ENCODE data around the gene HERC2. TPM values are rescaled to one million over a fixed set of nuclear protein-coding genes. Genes with fewer than 3 reads are reported as not detected.
"Not testable (repeated sequence)": the region's sequence is repeated elsewhere in the genome, so short reads cannot be mapped to it uniquely, and the experiment has no call there.

Gene HERC2
- total and polyA plus RNA-seq, 2 of the 13 experiments (the other 11 are each of a cell fraction or from before 2014, with no cell fraction given), result 17.6 to 24.8 TPM

DNA sequence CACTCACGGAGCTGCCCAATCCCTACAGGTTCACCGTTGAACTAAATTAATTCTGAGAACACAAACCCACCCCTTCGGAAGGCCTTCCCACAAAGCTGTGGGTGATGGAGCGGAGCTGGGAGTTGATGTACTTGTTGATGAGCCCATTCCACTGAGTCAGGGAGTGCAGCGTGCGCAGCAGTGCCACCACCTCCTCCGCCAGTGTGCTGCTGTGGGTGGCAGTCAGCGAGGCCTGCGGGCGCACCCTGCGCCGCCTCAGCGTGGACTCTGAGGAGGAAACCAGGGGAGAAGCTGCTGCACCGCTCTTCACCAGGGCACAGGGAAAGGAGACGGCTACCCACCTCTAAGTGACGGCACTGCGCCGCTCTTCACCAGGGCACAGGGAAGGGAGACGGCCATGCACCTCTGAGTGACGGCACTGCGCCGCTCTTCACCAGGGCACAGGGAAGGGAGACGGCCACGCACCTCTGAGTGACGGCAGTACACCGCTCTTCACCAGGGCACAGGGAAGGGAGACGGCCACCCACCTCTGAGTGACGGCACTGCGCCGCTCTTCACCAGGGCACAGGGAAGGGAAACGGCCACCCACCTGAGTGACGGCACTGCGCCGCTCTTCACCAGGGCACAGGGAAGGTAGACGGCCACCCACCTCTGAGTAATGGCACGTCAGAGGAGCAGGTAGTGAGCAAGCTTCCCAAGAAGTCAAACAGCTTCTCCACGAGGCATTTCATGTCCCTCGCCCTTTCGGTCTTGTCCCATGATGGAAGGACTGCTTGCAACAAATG is 107.8 kb downstream of the HERC2 start:
- H3K9me3 ChIP-seq (ENCODE audit: low read length); H3K4me2 ChIP-seq (ENCODE audit: low read depth, low read length); FAIRE-seq; H2AFZ ChIP-seq (ENCODE audit: low read length); H3K27me3 ChIP-seq (ENCODE audit: control insufficient read depth in 1 of 2, insufficient read depth in 2 of 2, low read length in 2 of 2); BruUV-seq (replicated peaks); DNase-seq (ENCODE audit: low spot score); H3K9ac ChIP-seq (ENCODE audit: insufficient read depth, low read depth, low read length); CTCF ChIA-PET (ENCODE audit: low intra/inter-chr PET ratio, low total read pairs); POLR2A ChIA-PET; H3K79me2 ChIP-seq (ENCODE audit: insufficient read depth, low read length); H3K4me3 ChIP-seq (replicated peaks in 1 of 3; ENCODE audit: insufficient read depth in 1 of 3, low read depth in 2 of 3, low read length in 3 of 3); ATAC-seq; intact Hi-C loops (cut with micrococcal nuclease; ENCODE audit: unreplicated experiment); H3K4me1 ChIP-seq (ENCODE audit: insufficient read depth, low read length); H3K27ac ChIP-seq (ENCODE audit: extremely low read length, insufficient read depth, low read length); H3K36me3 ChIP-seq (replicated peaks in 1 of 2; ENCODE audit: control insufficient read depth in 1 of 2, insufficient read depth in 2 of 2, low read length in 2 of 2); in situ Hi-C loops (cut with HindIII; ENCODE audit: extremely low pct_ligation_motif_present, low pct_unique_long_range_greater_than_20kb); H4K20me1 ChIP-seq (ENCODE audit: insufficient read depth, low read length): not testable (repeated sequence)
- WGBS (ENCODE audit: low lambda C conversion rate), result 99% methylated on average over 38 of the region's 39 CpGs

DNA sequence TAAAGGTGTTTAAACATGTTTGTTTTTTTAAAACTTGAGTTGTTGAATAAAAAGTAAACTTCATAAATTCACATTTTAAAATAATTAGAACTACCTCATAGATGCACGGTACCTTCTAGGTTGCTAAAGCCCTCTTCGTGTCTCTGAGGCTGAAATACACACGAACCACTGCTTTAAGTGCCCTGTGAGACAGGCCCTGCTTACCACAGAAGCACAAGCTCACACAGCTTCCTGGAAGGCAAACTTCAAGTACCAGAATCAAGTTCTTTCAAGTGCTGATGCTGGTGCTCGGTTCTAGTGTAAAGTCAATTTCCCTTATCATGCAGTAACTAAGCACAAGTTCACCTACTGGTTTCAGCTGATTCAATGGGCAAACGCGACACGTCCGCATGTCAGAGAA is 108.6 kb downstream of the HERC2 start:
- H3K36me3 ChIP-seq (replicated peaks in 1 of 2; ENCODE audit: control insufficient read depth in 1 of 2, insufficient read depth in 2 of 2, low read length in 2 of 2); H3K79me2 ChIP-seq (ENCODE audit: insufficient read depth, low read length); H2AFZ ChIP-seq (ENCODE audit: low read length); POLR2A ChIA-PET; H3K9ac ChIP-seq (ENCODE audit: insufficient read depth, low read depth, low read length); H3K27ac ChIP-seq (ENCODE audit: extremely low read length, insufficient read depth, low read length); DNase-seq (ENCODE audit: low spot score); H3K4me2 ChIP-seq (ENCODE audit: low read depth, low read length); intact Hi-C loops (cut with micrococcal nuclease; ENCODE audit: unreplicated experiment); BruUV-seq (replicated peaks); H3K27me3 ChIP-seq (ENCODE audit: control insufficient read depth in 1 of 2, insufficient read depth in 2 of 2, low read length in 2 of 2); ATAC-seq; H4K20me1 ChIP-seq (ENCODE audit: insufficient read depth, low read length); FAIRE-seq; H3K4me1 ChIP-seq (ENCODE audit: insufficient read depth, low read length); CTCF ChIA-PET (ENCODE audit: low intra/inter-chr PET ratio, low total read pairs); H3K9me3 ChIP-seq (ENCODE audit: low read length); H3K4me3 ChIP-seq (replicated peaks in 1 of 3; ENCODE audit: insufficient read depth in 1 of 3, low read depth in 2 of 3, low read length in 3 of 3); in situ Hi-C loops (cut with HindIII; ENCODE audit: extremely low pct_ligation_motif_present, low pct_unique_long_range_greater_than_20kb): not testable (repeated sequence)
- 97% methylated on average over 5 of the region's 8 CpGs for WGBS (ENCODE audit: low lambda C conversion rate)

DNA sequence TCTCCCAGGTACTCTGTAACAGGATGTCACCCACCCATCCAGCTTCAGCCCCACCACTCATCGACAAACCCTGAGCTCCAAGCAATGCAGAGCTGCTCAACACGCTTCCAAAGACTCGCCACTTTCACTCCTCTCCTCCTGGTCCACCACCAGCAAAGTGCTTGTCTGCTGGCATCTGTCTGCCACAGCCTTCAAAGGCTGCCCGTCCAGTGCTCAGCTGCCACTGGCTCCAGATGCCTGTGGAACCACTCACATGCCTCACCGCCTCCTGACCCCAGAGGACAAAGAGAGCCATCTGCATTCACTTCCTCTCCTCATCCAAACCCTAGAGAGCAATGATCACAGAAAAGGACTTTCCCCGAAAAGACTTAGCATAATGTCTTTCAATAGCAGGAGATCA is 113.4 kb downstream of the HERC2 start:
- POLR2A ChIA-PET, result no interaction called here
- Histone ChIP-seq H4K20me1 (ENCODE audit: insufficient read depth, low read length) (no peaks in the 10 kb centered on the region), H3K36me3 (replicated peaks in 1 of 2; ENCODE audit: control insufficient read depth in 1 of 2, insufficient read depth in 2 of 2, low read length in 2 of 2) (no peaks in the 10 kb centered on the region), H3K4me2 (ENCODE audit: low read depth, low read length) (no peak overlapping the region), H3K27ac (ENCODE audit: extremely low read length, insufficient read depth, low read length) (no peak overlapping the region), H3K9ac (ENCODE audit: insufficient read depth, low read depth, low read length) (no peak overlapping the region), H3K27me3 (ENCODE audit: control insufficient read depth in 1 of 2, insufficient read depth in 2 of 2, low read length in 2 of 2) (no peaks in the 10 kb centered on the region), H3K4me1 (ENCODE audit: insufficient read depth, low read length) (no peaks in the 10 kb centered on the region), H2AFZ (ENCODE audit: low read length) (no peak overlapping the region), H3K79me2 (ENCODE audit: insufficient read depth, low read length) (no peaks in the 10 kb centered on the region), H3K9me3 (ENCODE audit: low read length) (no peaks in the 10 kb centered on the region), H3K4me3 (replicated peaks in 1 of 3; ENCODE audit: insufficient read depth in 1 of 3, low read depth in 2 of 3, low read length in 3 of 3) (no peak overlapping the region)
- no peak for DNase-seq (ENCODE audit: low spot score)
- in situ Hi-C loops (cut with HindIII; ENCODE audit: extremely low pct_ligation_motif_present, low pct_unique_long_range_greater_than_20kb) (no loop called here), intact Hi-C loops (cut with micrococcal nuclease; ENCODE audit: unreplicated experiment) (no loop called here)
- CTCF ChIA-PET (ENCODE audit: low intra/inter-chr PET ratio, low total read pairs), result no interaction called here
- no peak for FAIRE-seq
- BruUV-seq (replicated peaks), result no TSS peak
- 96% methylated on average over 6 of the region's 6 CpGs for WGBS (ENCODE audit: low lambda C conversion rate)
- ATAC-seq, result no peak
- TF ChIP-seq RORA (CRISPR knock-in tag; IDR thresholded peaks at IDR 0.05), result no peak

DNA sequence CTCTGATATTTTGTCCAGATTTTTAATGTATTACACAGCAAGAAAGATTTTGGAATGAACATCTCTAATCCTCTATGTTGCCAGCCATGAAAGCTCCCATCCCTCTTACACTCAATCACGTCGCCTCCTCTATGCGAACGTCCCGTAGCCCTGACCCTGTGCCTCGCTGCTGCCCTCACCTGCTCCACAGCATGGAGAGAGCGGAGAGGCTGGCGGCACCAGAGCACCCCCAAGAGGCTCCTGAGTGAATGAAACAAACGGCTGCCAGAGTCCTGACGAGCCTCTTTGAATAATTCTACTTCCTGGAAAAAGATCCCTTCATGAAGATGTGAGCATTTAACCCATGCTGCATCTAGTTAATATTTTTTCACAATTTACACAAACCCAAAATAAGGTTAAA is 116.3 kb downstream of the HERC2 start:
- H2AFZ ChIP-seq (ENCODE audit: low read length); H3K79me2 ChIP-seq (ENCODE audit: insufficient read depth, low read length); intact Hi-C loops (cut with micrococcal nuclease; ENCODE audit: unreplicated experiment); H3K9me3 ChIP-seq (ENCODE audit: low read length); BruUV-seq (replicated peaks); H4K20me1 ChIP-seq (ENCODE audit: insufficient read depth, low read length); H3K4me2 ChIP-seq (ENCODE audit: low read depth, low read length); H3K36me3 ChIP-seq (replicated peaks in 1 of 2; ENCODE audit: control insufficient read depth in 1 of 2, insufficient read depth in 2 of 2, low read length in 2 of 2); H3K27ac ChIP-seq (ENCODE audit: extremely low read length, insufficient read depth, low read length); H3K4me1 ChIP-seq (ENCODE audit: insufficient read depth, low read length); H3K27me3 ChIP-seq (ENCODE audit: control insufficient read depth in 1 of 2, insufficient read depth in 2 of 2, low read length in 2 of 2); FAIRE-seq; CTCF ChIA-PET (ENCODE audit: low intra/inter-chr PET ratio, low total read pairs); H3K9ac ChIP-seq (ENCODE audit: insufficient read depth, low read depth, low read length); POLR2A ChIA-PET; DNase-seq (ENCODE audit: low spot score); in situ Hi-C loops (cut with HindIII; ENCODE audit: extremely low pct_ligation_motif_present, low pct_unique_long_range_greater_than_20kb); H3K4me3 ChIP-seq (replicated peaks in 1 of 3; ENCODE audit: insufficient read depth in 1 of 3, low read depth in 2 of 3, low read length in 3 of 3): not testable (repeated sequence)
- peak; percentile 88 for ATAC-seq
- WGBS (ENCODE audit: low lambda C conversion rate), result no CpG with 5 or more reads among the region's 10 CpGs

Data from HepG2 (cell line).